GM12875 (cell line): Measurements from ENCODE around the gene CAPN10.

Source experiments
- H3K4me3 ChIP-seq: one replicate; pipeline ENCODE4 v1.5.1; 2011; ENCODE audit warnings: low read depth, low read length, control low read depth
- CTCF ChIP-seq: IDR thresholded peaks from 2 replicates; pipeline ENCODE4 v1.5.1; 2011; ENCODE audit warnings: low read depth, mild to moderate bottlenecking, control low read depth, inconsistent platforms, low read length, moderate library complexity, borderline replicate concordance; ENCODE audit not compliant: insufficient read depth

Gene CAPN10

GRCh38 chr2:240624011-240624949, 37.7 kb downstream of the CAPN10 start:
- TF ChIP-seq CTCF: no peak
- no peak overlapping the region for H3K4me3 ChIP-seq

GRCh38 chr2:240624950-240625621, 38.6 kb downstream of the CAPN10 start, which contains the start of gene GPR35:
TSS of gene GPR35 (plus strand) at chr2:240625480. CDS start at chr2:240629953, 4,473 bp downstream.
- TF ChIP-seq CTCF: 0 out of 2 replicates have a peak, but pooled peaks have one; percentile 6
- H3K4me3 ChIP-seq: no peak within 1 kb of the TSS

GRCh38 chr2:240626531-240627300, 40.2 kb downstream of the CAPN10 start:
- TF ChIP-seq CTCF: no peak
- no peak overlapping the region for H3K4me3 ChIP-seq

GRCh38 chr2:240627736-240628506, 41.4 kb downstream of the CAPN10 start:
- H3K4me3 ChIP-seq: no peak overlapping the region
- no peak for TF ChIP-seq CTCF

- no peak for TF ChIP-seq CTCF
- H3K4me3 ChIP-seq: no peak overlapping the region
Observed at GRCh38 chr2:240628507-240628807, 41.9 kb downstream of the CAPN10 start.

GRCh38 chr2:240628808-240629618, 42.5 kb downstream of the CAPN10 start:
- no peak overlapping the region for H3K4me3 ChIP-seq
- no peak for TF ChIP-seq CTCF
